ENCODE results near the gene ARHGAP24. TPM values are rescaled to one million over a fixed set of nuclear protein-coding genes. Genes with fewer than 3 reads are reported as not detected.
A peak's percentile ranks its signal among the peaks of the same experiment; 100 is the strongest.

ARHGAP24 gene
- total RNA-seq, 2 experiments from 2014 or later = not detected

- ATAC-seq (no peak), DNase-seq (peak; percentile 7)
- Mint-ChIP-seq H3K36me3 (ENCODE audit: low read depth) (no peaks in the 10 kb centered on the region), H3K4me3 (no peak overlapping the region), H3K4me1 (no peaks in the 10 kb centered on the region), H3K27ac (no peak overlapping the region), H3K27me3 (no peaks in the 10 kb centered on the region), H3K9me3 (ENCODE audit: low read depth) (no peaks in the 10 kb centered on the region)
- ChIA-PET CTCF (interaction anchor here (1.3 to 2.2 kb wide), 3 partner anchors 10 to 959 kb away, joined by 3 to 12 read pairs (median 5); no protein-coding TSS in a partner anchor), POLR2A (no interaction called here)
- intact Hi-C loops (cut with DNase I, micrococcal nuclease) = loop anchor here (2.0 to 10.0 kb wide), 5 partner anchors 287 to 962 kb away; no protein-coding TSS in a partner anchor
Measured at GRCh38 chr4:86043755-86044592, 569.0 kb downstream of the ARHGAP24 start.

- intact Hi-C loops (cut with DNase I, micrococcal nuclease) = loop anchor here (2.0 to 10.0 kb wide), 5 partner anchors 287 to 962 kb away; no protein-coding TSS in a partner anchor
- ChIA-PET CTCF (interaction anchor here (1.3 to 2.2 kb wide), 3 partner anchors 9 to 960 kb away, joined by 3 to 12 read pairs (median 5); no protein-coding TSS in a partner anchor), POLR2A (no interaction called here)
- ATAC-seq = no peak
- no peaks in the 10 kb centered on the region for H3K4me1 Mint-ChIP-seq
- H3K4me3 Mint-ChIP-seq = no peak overlapping the region
- no peak for DNase-seq
- no peaks in the 10 kb centered on the region for H3K36me3 Mint-ChIP-seq (ENCODE audit: low read depth)
- H3K9me3 Mint-ChIP-seq (ENCODE audit: low read depth) = no peaks in the 10 kb centered on the region
- no peak overlapping the region for H3K27ac Mint-ChIP-seq
- H3K27me3 Mint-ChIP-seq = no peaks in the 10 kb centered on the region
Measured at GRCh38 chr4:86044593-86044985, 569.6 kb downstream of the ARHGAP24 start.

GRCh38 chr4:86048426-86048825, 573.5 kb downstream of the ARHGAP24 start:
- Mint-ChIP-seq H3K36me3 (ENCODE audit: low read depth) (no peaks in the 10 kb centered on the region), H3K27me3 (no peaks in the 10 kb centered on the region), H3K4me3 (no peak overlapping the region), H3K9me3 (ENCODE audit: low read depth) (no peaks in the 10 kb centered on the region), H3K4me1 (no peaks in the 10 kb centered on the region), H3K27ac (no peak overlapping the region)
- ATAC-seq = no peak
- CTCF ChIA-PET = interaction anchor here (0.5 to 0.8 kb wide), 2 partner anchors 251 to 861 kb away, joined by 3 read pairs; no protein-coding TSS in a partner anchor
- POLR2A ChIA-PET = no interaction called here
- intact Hi-C loops (cut with DNase I, micrococcal nuclease) = loop anchor here in 1 of 2 experiments (10.0 kb wide), 1 partner anchor 964 kb away; no protein-coding TSS in a partner anchor
- no peak for DNase-seq

- no peak for ATAC-seq
- Mint-ChIP-seq H3K27me3 (no peaks in the 10 kb centered on the region), H3K27ac (no peak overlapping the region), H3K4me1 (no peaks in the 10 kb centered on the region), H3K9me3 (ENCODE audit: low read depth) (no peaks in the 10 kb centered on the region), H3K4me3 (no peak overlapping the region), H3K36me3 (ENCODE audit: low read depth) (no peaks in the 10 kb centered on the region)
- DNase-seq = no peak
- ChIA-PET CTCF (no interaction called here), POLR2A (no interaction called here)
- intact Hi-C loops (cut with DNase I, micrococcal nuclease) = no loop called here
Measured at GRCh38 chr4:86050496-86050895, 575.5 kb downstream of the ARHGAP24 start.

Small RNA genes within 50 kb of the gene (microRNA-seq; reads per million reads assigned to microRNA genes)
- gene MIR4451 (ENCODE audit: borderline replicate concordance) = not detected

All from activated CD4-positive, alpha-beta T cell treated with anti-CD3 and anti-CD28 coated beads for 36 hours (primary cell).